Neutrophil (primary cell): Measurements from ENCODE around the gene DENND1B.

Source experiments
- H3K27ac ChIP-seq: fragments of 200-600 bp; sonication (generic); 2 replicates; pipeline ENCODE4 v1.5.1; 2016; ENCODE audit warnings: mild to moderate bottlenecking, moderate library complexity
- H3K27me3 ChIP-seq: fragments of 200-600 bp; sonication (generic); 2 replicates; pipeline ENCODE4 v1.6.0; 2016; ENCODE audit warnings: mild to moderate bottlenecking
- H3K36me3 ChIP-seq: fragments of 200-600 bp; sonication (generic); 2 replicates; pipeline ENCODE4 v1.5.1; 2017
- H3K4me1 ChIP-seq, 2 experiments: fragments of 200-600 bp in 1 of 2; sonication (generic) in 1 of 2; 1 replicate in 1 of 2; 2 replicates in 1 of 2; pipeline versions ENCODE4 v1.5.1 to v1.6.1; 2013 to 2016; ENCODE audit warnings: low read depth in 1 of 2, low read length in 1 of 2, mild to moderate bottlenecking in 1 of 2, moderate library complexity in 1 of 2; ENCODE audit not compliant: control insufficient read depth in 1 of 2, insufficient read depth in 1 of 2
- H3K4me3 ChIP-seq, 2 experiments: fragments of 200-600 bp in 1 of 2; sonication (generic) in 1 of 2; 1 replicate in 1 of 2; 2 replicates in 1 of 2; pipeline ENCODE4 v1.5.1; 2013 to 2016; ENCODE audit warnings: low read depth in 1 of 2, low read length in 1 of 2, mild to moderate bottlenecking in 1 of 2, moderate library complexity in 1 of 2
- H3K9me3 ChIP-seq: fragments of 200-600 bp; sonication (generic); 2 replicates; pipeline ENCODE4 v1.5.1; 2016
- TF ChIP-seq, protein P1 (sequence below): fragments of 200-600 bp; sonication (generic); IDR thresholded peaks from 2 replicates; pipeline ENCODE4 v1.5.1; 2016; ENCODE audit warnings: antibody characterized with exemption

Gene DENND1B

GRCh38 chr1:197696372-197696771, 78.9 kb downstream of the DENND1B start:
- H3K36me3 ChIP-seq: no peaks in the 10 kb centered on the region
- H3K27me3 ChIP-seq: no peaks in the 10 kb centered on the region
- no peak overlapping the region for H3K4me3 ChIP-seq
- no peaks in the 10 kb centered on the region for H3K9me3 ChIP-seq
- H3K4me1 ChIP-seq: no peaks in the 10 kb centered on the region
- H3K27ac ChIP-seq: no peak overlapping the region
- TF ChIP-seq, protein P1, sequence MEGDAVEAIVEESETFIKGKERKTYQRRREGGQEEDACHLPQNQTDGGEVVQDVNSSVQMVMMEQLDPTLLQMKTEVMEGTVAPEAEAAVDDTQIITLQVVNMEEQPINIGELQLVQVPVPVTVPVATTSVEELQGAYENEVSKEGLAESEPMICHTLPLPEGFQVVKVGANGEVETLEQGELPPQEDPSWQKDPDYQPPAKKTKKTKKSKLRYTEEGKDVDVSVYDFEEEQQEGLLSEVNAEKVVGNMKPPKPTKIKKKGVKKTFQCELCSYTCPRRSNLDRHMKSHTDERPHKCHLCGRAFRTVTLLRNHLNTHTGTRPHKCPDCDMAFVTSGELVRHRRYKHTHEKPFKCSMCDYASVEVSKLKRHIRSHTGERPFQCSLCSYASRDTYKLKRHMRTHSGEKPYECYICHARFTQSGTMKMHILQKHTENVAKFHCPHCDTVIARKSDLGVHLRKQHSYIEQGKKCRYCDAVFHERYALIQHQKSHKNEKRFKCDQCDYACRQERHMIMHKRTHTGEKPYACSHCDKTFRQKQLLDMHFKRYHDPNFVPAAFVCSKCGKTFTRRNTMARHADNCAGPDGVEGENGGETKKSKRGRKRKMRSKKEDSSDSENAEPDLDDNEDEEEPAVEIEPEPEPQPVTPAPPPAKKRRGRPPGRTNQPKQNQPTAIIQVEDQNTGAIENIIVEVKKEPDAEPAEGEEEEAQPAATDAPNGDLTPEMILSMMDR: no peak

GRCh38 chr1:197695961-197696360, 79.3 kb downstream of the DENND1B start:
- TF ChIP-seq, protein P1: no peak
- Histone ChIP-seq H3K27ac (no peak overlapping the region), H3K4me1 (no peaks in the 10 kb centered on the region), H3K9me3 (no peaks in the 10 kb centered on the region), H3K4me3 (no peak overlapping the region), H3K36me3 (no peaks in the 10 kb centered on the region), H3K27me3 (no peaks in the 10 kb centered on the region)

DNA sequence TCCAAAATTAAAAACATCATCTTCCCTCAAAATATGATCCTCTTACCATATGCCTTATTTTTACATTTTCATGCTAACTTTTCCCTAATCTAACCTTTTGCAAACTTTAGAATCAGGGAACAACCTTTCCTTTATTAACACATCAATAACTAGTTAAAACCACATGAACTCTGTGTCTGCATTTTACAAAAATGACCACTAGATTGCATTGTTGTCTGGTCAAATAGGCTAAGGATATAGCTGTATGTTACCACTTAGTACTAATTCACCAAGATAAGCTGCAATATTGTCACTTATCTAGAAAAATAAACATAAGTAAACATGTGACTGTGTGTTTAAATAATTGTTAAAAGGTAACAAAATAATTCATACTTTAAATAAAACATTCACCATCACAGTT, 82.3 kb downstream of the DENND1B start:
- H3K9me3 ChIP-seq: no peaks in the 10 kb centered on the region
- no peaks in the 10 kb centered on the region for H3K27me3 ChIP-seq
- H3K4me1 ChIP-seq: no peaks in the 10 kb centered on the region
- no peak overlapping the region for H3K4me3 ChIP-seq
- H3K36me3 ChIP-seq: no peaks in the 10 kb centered on the region
- TF ChIP-seq, protein P1: no peak
- H3K27ac ChIP-seq: no peak overlapping the region

DNA sequence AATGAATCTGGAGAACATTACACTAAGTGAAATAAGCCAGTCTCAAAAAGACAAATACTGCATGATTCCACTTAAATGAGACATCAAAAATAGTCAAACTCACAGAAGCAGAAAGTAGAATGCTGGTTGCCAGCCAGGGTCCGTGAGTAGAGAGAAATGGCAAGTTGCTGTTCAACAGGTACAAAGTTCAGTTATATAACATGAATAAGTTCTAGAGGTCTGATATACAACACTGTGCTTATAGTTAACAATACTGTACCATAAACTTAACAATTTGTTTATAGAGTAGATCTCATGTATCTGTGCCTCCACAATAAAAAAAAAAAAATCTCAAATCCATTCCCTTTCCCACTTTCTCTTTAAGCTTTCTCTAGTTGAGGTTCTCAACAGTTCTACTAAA, 83.5 kb downstream of the DENND1B start:
- Histone ChIP-seq H3K27ac (no peak overlapping the region), H3K4me3 (no peak overlapping the region), H3K4me1 (no peaks in the 10 kb centered on the region), H3K9me3 (no peaks in the 10 kb centered on the region), H3K27me3 (no peaks in the 10 kb centered on the region), H3K36me3 (no peaks in the 10 kb centered on the region)
- TF ChIP-seq, protein P1: no peak

- Histone ChIP-seq H3K4me1 (no peaks in the 10 kb centered on the region), H3K27ac (no peak overlapping the region), H3K27me3 (no peaks in the 10 kb centered on the region), H3K9me3 (no peaks in the 10 kb centered on the region), H3K36me3 (no peaks in the 10 kb centered on the region), H3K4me3 (no peak overlapping the region)
- TF ChIP-seq, protein P1: no peak
These were observed 85.2 kb downstream of the DENND1B start for GRCh38 chr1:197690074-197690473.

- Histone ChIP-seq H3K36me3 (no peaks in the 10 kb centered on the region), H3K27me3 (no peaks in the 10 kb centered on the region), H3K9me3 (no peaks in the 10 kb centered on the region), H3K27ac (no peak overlapping the region), H3K4me1 (no peaks in the 10 kb centered on the region), H3K4me3 (no peak overlapping the region)
- TF ChIP-seq, protein P1: no peak
These were observed 87.0 kb downstream of the DENND1B start for GRCh38 chr1:197688233-197688632.
